Fibroblast of villous mesenchyme (primary cell): ENCODE measurements around the gene FAM168A. TPM values are rescaled to one million over a fixed set of nuclear protein-coding genes. Genes with fewer than 3 reads are reported as not detected.

Experiments used
- DNase-seq: peaks from one replicate; pipeline ENCODE4 v3.0.0-alpha.2; 2010; ENCODE audit warnings: low read depth
- H3K4me3 ChIP-seq: 2 replicates; pipeline ENCODE4 v1.5.1; 2011; ENCODE audit warnings: low read depth, mild to moderate bottlenecking, low read length
- total RNA-seq: library from RNA; depleted of rRNA; stranded (reverse); fragments of >200 nt; gene quantifications from 2 replicates; pipeline ENCODE4 v1.2.3, GENCODE V29; 2012
- TF ChIP-seq, protein P1 (sequence below): IDR thresholded peaks from 2 replicates; pipeline ENCODE4 v1.5.1; 2012; ENCODE audit warnings: low read depth, mild to moderate bottlenecking, low read length; ENCODE audit not compliant: insufficient read depth

FAM168A gene
- total RNA-seq, 1 donor = 22.5 TPM

DNA sequence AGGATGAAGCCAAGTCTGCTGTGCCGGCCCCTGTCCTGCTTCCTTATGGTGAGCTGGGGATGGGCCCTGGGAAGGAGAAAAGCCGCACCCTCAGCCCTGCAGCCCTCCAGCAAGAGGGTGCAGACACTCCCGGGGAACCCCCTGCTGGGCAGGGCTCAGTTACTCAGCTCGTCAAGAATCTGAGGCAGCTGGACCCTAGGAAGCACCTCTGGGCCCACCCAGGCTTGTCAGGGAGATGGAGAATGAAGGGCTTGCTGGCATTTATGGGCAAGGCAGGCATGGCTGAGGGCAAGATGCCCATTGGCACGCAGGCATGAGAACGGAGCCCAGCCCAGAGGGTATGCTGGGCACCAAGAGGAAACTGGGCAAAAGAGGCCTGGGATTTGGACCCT is 208.8 kb downstream of the FAM168A start:
- TF ChIP-seq, protein P1, sequence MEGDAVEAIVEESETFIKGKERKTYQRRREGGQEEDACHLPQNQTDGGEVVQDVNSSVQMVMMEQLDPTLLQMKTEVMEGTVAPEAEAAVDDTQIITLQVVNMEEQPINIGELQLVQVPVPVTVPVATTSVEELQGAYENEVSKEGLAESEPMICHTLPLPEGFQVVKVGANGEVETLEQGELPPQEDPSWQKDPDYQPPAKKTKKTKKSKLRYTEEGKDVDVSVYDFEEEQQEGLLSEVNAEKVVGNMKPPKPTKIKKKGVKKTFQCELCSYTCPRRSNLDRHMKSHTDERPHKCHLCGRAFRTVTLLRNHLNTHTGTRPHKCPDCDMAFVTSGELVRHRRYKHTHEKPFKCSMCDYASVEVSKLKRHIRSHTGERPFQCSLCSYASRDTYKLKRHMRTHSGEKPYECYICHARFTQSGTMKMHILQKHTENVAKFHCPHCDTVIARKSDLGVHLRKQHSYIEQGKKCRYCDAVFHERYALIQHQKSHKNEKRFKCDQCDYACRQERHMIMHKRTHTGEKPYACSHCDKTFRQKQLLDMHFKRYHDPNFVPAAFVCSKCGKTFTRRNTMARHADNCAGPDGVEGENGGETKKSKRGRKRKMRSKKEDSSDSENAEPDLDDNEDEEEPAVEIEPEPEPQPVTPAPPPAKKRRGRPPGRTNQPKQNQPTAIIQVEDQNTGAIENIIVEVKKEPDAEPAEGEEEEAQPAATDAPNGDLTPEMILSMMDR = no peak
- H3K4me3 ChIP-seq = no peak overlapping the region
- no peak for DNase-seq

DNA sequence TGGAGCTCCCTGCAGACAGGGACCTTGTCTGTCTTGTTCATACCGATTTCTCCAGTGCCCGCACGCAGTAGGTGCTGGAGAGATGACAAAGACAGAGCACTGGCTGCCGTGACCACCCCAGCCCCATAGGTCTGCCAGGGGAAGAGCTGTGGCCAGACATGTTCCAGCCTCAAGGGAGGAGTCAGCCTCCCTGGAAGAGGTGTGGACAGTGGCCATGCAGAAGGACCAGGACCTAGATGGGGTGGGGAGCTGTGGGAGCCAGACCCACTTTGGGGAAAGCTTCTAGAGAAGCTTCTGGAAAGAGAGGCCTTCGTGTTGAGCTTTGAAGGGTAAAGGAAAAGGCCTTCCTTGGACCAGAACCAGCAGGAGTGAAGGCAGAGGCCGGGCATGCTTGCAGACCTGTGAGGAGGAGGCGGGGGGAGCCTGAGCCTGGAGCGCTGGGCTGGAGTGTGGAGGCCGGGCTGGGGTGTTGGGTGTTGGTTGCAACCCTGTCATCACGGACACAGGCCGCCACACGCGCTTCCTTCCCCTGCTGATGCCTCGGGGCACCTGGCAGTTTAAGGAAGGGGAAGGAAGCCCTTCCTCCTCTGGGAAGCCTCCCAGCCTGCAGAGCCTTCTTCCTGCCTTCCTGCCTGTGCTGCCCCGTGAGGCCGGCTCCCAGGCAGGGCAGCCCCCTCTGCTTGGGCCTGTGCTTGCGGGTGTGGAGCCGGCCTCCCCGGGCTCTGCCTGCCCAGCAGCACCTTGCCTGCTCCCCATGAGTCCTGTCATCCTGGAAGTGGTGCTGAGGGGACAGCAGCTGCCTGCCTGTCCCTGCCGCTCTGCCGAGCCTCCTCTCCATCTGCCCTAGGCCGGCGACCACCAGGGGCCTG is 209.4 kb downstream of the FAM168A start:
- TF ChIP-seq, protein P1 = no peak
- DNase-seq = no peak
- no peak overlapping the region for H3K4me3 ChIP-seq

DNA sequence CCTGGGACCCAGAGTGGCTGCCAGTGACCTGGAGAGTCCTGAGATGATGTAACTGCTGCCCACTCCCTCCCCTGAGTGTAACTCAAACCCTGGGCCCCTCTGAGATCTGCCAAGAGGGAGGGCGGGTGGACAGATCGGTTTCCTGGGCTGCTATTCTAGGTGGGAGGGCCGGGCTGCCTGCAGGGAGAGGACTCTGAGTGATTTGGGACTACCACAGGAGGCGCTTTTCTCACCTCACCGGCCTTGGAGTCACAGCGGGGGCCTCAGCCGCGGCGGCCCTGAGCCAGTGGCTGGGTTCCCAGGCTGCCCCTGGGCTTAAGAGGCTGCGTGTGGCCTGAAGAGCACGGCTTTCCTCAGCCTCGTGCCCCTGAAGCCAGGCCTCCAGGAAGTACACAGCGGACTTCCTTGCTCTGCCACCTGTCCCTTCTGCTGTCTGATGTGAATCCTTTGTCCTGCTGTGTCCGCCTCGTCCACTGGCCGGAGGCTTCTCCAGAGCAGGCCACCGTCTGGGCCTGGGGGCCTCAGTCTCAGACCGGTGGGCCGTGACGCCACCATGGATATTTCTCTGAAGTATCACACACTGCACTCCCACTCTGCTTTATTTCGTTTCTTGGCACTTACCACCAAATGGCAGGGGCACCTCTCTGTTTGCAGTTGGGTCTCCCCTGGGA is 210.2 kb downstream of the FAM168A start:
- no peak for DNase-seq
- TF ChIP-seq, protein P1 = no peak
- H3K4me3 ChIP-seq = no peak overlapping the region

DNA sequence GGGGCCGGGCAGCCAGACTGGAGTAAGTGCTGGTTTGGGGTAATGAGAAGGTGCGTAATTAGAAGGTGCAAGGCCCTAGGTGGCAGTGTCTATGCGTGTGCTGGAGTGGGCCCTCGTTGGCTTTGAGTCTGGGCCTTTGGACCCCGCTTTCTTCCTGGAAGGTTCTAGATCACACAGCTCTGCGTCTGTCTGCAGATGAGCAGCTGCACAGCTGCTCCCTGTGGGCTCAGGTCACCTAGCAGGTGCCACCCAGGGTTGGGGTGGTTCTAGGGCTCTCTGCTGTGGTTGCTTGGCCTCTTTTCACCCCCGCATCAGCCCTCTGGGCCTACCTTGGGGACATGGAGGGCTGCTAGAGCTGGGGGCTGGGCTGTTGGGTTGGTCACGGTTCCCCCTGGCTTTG is 211.4 kb downstream of the FAM168A start:
- TF ChIP-seq, protein P1 = no peak
- no peak overlapping the region for H3K4me3 ChIP-seq
- DNase-seq = no peak

DNA sequence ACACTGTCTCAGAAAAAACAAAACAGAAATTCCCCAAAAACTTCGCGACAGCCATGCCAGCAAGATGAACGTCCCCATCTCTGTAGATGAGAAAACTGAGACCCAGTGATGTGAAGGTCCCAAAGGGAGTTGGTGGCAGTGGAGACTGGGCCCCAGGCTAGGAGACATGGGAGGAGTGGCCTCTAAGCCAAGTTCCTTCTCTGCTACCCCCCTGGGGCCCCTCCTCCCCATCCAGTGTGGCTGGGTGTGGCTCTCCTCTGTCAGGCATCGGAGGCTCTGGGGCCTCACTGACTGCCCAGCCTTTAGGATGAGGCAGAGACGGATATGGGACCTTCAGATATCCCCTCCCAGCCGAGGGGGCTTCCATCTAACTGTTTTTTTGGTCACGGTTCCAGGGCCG is 211.9 kb downstream of the FAM168A start:
- TF ChIP-seq, protein P1 = no peak
- H3K4me3 ChIP-seq = no peak overlapping the region
- DNase-seq = no peak

DNA sequence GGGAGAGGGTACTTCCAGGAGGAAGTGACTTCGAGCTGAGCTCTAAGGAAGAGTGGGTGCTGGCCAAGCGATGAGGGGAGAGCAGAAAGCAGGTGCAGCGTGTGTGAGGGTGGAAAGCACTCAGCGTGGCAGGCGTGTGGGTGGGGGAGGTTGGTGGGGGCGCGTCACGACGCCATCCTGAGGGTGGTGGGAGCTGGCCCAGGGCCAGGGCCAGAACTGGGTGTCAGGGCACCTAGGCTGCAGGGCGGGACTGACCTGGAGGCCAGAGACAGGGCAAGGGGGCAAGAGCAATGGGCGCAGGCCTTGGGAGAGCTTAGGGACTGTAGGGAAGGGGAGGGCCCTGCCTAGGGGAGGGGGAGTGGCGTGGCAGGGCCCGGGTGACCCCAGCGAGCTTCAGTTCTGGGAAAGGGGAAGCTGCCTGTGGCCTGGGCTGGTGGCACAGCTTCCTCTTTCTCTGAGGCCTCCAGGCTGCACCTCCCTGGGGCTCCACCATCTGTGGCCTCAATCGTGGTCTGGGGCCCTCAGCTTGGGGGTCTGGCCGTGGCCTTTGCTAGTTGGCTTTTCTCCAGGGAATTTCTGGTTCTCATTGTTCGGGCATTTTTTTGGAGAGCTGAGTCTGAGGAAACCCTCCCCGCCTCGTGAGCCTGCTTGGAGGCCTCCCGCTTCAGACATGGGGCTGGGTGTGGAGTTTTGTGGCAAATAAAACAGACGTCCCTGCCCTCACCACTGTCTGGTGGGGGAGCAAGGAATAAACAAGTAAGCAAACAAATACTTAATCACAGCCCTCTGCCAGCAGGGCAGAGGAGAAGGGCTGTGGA is 212.8 kb downstream of the FAM168A start:
- TF ChIP-seq, protein P1 = no peak
- no peak overlapping the region for H3K4me3 ChIP-seq
- DNase-seq = peak; percentile 56
